HL-60 (cell line): ENCODE measurements around the gene CRYBG2.

Experiments used
- CTCF ChIP-seq: IDR thresholded peaks from one replicate; pipeline ENCODE4 v1.5.1; 2011; ENCODE audit warnings: low read length, control low read depth, inconsistent platforms; ENCODE audit not compliant: insufficient read depth
- GABPA ChIP-seq: IDR thresholded peaks from 2 replicates; pipeline ENCODE4 v1.6.1; 2012; ENCODE audit warnings: low read depth
- POLR2AphosphoS5 ChIP-seq: IDR thresholded peaks from 2 replicates; pipeline ENCODE4 v1.6.1; 2012; ENCODE audit warnings: low read depth
- SPI1 ChIP-seq: IDR thresholded peaks from 2 replicates; pipeline ENCODE4 v1.6.1; 2012; ENCODE audit warnings: low read depth, mild to moderate bottlenecking, borderline replicate concordance

- TF ChIP-seq POLR2AphosphoS5 (no peak), CTCF (no peak), GABPA (no peak), SPI1 (no peak)
These were observed 49.7 kb upstream of the CRYBG2 start for GRCh38 chr1:26403656-26404055.
